Fibroblast of gingiva (primary cell): ENCODE measurements around the gene CCDC24.

Experiments
- DNase-seq: peaks from one replicate; pipeline ENCODE4 v3.0.0-alpha.2; 2011; ENCODE audit warnings: low read depth

Gene CCDC24

GRCh38 chr1:43981135-43981491 lies 10.3 kb upstream of the CCDC24 start:
- DNase-seq: no peak

- DNase-seq: no peak
These were observed 9.8 kb upstream of the CCDC24 start for GRCh38 chr1:43981636-43982035.

- no peak for DNase-seq
These were observed 9.2 kb upstream of the CCDC24 start for GRCh38 chr1:43982241-43982640.

- DNase-seq: no peak
These were observed 8.6 kb upstream of the CCDC24 start for GRCh38 chr1:43982808-43983207.

- no peak for DNase-seq
These were observed 8.0 kb upstream of the CCDC24 start for GRCh38 chr1:43983253-43983899.

- DNase-seq: no peak
These were observed 6.5 kb upstream of the CCDC24 start for GRCh38 chr1:43984855-43985254.

GRCh38 chr1:43985984-43986595 lies 5.3 kb upstream of the CCDC24 start:
- DNase-seq: no peak

GRCh38 chr1:43986712-43987111 lies 4.7 kb upstream of the CCDC24 start:
- DNase-seq: no peak

- DNase-seq: no peak
These were observed 4.1 kb upstream of the CCDC24 start for GRCh38 chr1:43987159-43987902.

GRCh38 chr1:43990271-43991199 lies 864 bp upstream of the CCDC24 start:
- no peak for DNase-seq

- DNase-seq: no peak
These were observed 261 bp upstream of the CCDC24 start for GRCh38 chr1:43991200-43991475.

- DNase-seq: no peak
These were observed 1.0 kb downstream of the CCDC24 start for GRCh38 chr1:43992232-43992995.

GRCh38 chr1:43993206-43993914 lies 2.0 kb downstream of the CCDC24 start:
- DNase-seq: no peak

- DNase-seq: no peak
These were observed 2.7 kb downstream of the CCDC24 start for GRCh38 chr1:43994071-43994470.

- DNase-seq: no peak
These were observed 3.7 kb downstream of the CCDC24 start for GRCh38 chr1:43994794-43995790.

- no peak for DNase-seq
These were observed 4.8 kb downstream of the CCDC24 start for GRCh38 chr1:43995984-43996732.

GRCh38 chr1:43996733-43997115 lies 5.3 kb downstream of the CCDC24 start:
- DNase-seq: no peak

- no peak for DNase-seq
These were observed 6.0 kb downstream of the CCDC24 start for GRCh38 chr1:43997295-43997999.

- DNase-seq: no peak
These were observed 6.6 kb downstream of the CCDC24 start for GRCh38 chr1:43998000-43998378.
